KOPT-K1 (cell line): ENCODE measurements around the gene ZSCAN25.
"Not testable (repeated sequence)": the region's sequence is repeated elsewhere in the genome, so short reads cannot be mapped to it uniquely, and the experiment has no call there.

Experiments used
- H3K27ac ChIP-seq: fragments of 200-600 bp; sonication (generic); 2 replicates; pipeline ENCODE4 v1.5.1; 2016; ENCODE audit warnings: antibody characterized with exemption, mild to moderate bottlenecking, low read depth, low read length; ENCODE audit not compliant: poor library complexity, severe bottlenecking
- H3K36me3 ChIP-seq: fragments of 200-600 bp; sonication (generic); 2 replicates; pipeline ENCODE4 v1.5.1; 2017; ENCODE audit warnings: antibody characterized with exemption, mild to moderate bottlenecking, low read length, moderate library complexity; ENCODE audit not compliant: insufficient read depth
- H3K9me3 ChIP-seq: fragments of 200-600 bp; sonication (generic); 2 replicates; pipeline ENCODE4 v1.5.1; 2017; ENCODE audit warnings: antibody characterized with exemption, low read length, mild to moderate bottlenecking; ENCODE audit not compliant: insufficient read depth, poor library complexity, severe bottlenecking

ZSCAN25 gene

DNA sequence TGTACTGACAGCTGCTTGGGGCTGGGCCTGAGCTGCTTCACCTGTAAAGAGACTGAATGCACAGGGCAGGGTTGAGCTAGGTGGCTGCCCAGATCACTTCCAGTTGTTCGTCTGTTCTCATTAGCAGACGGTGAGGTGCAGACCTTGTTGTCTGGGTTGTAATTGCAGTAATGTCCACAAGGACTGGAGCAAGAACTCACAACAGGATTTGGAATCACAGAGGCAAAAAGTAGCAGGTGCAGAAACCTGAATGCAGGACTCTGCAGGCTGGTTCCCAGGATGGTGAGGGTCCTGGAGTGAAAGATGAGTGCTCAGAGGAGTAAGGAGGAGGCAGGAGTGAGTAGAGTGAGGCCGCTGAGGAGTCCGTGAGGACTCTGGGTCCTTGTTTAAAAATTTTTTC is 9.2 kb downstream of the ZSCAN25 start:
- no peaks in the 10 kb centered on the region for H3K9me3 ChIP-seq
- peaks cover 95% of the 10 kb centered on the region for H3K36me3 ChIP-seq
- H3K27ac ChIP-seq: peak overlapping the region; percentile 94

DNA sequence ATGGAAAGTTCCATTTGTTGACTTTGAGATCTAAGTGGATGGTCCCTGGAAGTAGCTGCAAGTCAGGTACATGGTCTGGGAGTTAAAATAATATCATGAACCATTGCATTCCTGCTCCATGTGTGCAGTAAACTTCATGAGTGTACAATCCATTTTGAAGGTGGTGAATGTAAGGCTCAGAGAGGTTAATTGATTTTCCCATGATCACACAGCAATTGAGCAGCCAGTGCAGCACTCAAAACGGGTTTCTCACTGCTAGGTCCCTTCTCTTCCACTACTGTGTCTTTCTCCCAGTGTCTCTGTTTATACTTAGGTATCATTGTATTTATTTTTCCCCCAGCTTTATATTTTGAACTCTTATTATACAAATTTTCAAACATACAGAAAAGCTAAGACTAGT is 9.9 kb downstream of the ZSCAN25 start:
- Histone ChIP-seq H3K9me3 (no peaks in the 10 kb centered on the region), H3K36me3 (peaks cover 95% of the 10 kb centered on the region), H3K27ac (peak overlapping the region; percentile 94)

DNA sequence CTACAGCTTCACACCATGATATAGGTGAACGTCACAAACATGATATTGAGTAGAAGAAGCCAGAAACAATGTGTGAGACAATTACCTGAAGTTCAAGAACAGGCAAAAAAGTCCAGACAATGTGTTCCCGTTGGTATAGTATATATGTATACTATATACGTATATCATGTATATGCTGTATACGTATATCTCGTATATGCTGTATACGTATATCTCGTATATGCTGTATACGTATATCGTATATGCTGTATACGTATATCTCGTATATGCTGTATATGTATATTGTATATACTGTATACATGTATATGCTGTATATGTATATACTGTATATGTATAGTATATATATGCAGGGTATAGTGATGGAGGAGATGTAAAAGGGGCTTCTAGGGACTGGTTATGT is 10.8 kb downstream of the ZSCAN25 start:
- Histone ChIP-seq H3K27ac (no peak overlapping the region), H3K9me3 (no peaks in the 10 kb centered on the region), H3K36me3 (peaks cover 95% of the 10 kb centered on the region)

DNA sequence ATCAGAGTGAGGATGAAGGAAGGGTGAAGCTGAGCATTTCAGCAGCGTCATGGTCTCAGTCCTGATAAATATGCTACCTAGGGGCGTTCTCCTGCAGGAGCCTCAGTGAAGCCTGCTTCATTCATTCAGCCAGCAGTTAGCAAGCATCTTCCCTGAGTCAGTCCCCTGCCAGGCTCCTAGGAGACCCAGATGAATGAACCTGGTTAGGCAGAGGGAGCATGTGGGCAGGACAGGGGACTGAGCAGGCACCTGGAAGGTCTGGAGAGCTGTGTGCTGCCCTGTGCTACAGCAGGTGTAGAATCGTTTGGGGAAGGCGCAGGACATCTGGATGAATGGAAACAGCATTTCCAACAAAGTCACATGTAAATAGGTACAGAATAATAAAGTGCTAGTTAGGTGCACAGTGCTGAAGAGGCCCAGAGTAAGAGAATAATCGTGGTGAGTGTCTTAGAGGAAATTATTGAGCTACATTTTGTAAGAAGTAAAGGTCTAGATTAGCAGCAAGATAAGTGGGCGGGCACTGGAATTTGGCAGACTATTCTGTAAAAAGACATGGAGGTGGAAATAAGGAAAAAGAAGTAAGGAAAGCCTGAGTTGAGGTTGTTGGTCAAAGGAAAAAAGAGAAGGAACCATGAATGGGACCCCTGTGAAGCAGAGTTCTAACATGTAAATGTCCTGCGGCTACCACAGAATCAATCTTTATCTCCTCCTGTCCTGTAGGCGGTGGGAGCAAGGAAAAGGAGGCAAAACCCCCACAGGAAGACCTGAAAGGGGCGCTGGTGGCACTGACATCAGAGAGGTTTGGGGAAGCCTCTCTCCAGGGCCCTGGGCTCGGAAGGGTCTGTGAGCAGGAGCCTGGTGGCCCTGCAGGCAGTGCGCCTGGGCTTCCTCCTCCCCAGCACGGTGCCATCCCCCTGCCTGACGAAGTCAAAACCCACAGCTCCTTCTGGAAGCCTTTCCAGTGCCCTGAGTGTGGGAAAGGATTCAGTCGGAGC is 12.0 kb downstream of the ZSCAN25 start:
- Histone ChIP-seq H3K36me3 (peaks cover 95% of the 10 kb centered on the region), H3K9me3 (no peaks in the 10 kb centered on the region), H3K27ac (no peak overlapping the region)

DNA sequence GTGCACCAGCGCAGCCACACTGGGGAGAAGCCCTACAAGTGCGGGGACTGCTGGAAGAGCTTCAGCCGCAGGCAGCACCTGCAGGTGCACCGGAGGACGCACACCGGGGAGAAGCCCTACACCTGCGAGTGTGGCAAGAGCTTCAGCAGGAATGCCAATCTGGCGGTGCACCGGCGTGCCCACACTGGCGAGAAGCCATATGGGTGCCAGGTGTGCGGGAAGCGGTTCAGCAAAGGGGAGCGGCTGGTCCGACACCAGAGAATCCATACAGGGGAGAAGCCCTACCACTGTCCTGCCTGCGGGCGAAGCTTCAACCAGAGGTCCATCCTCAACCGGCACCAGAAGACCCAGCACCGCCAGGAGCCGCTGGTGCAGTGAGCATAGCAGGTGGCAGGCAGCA is 12.9 kb downstream of the ZSCAN25 start:
- H3K27ac ChIP-seq: no peak overlapping the region
- peaks cover 97% of the 10 kb centered on the region for H3K36me3 ChIP-seq
- no peaks in the 10 kb centered on the region for H3K9me3 ChIP-seq

DNA sequence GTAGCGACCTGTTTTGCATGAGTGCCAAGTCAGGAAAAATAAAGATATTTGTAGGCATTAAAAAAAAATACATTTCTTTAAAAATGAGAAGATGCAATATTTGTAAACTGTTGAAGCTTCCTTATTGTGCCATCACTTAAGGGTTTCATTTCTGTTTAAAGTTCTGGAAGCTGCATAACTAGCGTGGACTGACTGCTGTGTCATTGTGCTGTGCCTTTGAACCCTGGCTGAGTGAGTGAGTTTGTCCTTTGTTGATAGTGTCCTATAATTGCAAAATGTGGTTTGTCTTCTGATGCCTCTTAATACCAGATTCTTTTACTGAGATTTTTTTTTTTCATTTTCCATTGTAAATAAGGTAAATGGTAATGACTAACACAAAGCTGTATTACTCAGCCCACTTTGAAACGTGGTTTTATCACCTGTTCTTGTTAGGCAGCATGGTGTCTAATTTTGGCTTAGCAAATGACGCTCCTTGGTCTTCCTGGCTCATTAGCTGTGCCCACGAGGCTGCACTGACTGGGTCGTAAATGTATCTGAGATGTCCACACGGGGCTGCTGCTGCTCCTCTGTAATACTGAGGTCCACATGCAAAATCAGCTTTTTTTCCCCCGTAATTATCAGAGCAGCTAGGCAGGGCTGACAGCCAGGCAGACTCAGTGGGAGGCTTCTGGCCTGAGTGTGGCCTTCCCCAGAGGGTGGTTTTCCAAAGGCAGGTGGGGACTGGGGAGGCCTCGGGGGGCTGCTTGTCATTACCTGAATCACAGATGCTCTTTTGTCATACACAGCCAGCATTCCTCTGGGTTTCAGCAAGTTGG is 14.8 kb downstream of the ZSCAN25 start:
- H3K27ac ChIP-seq: no peak overlapping the region

DNA sequence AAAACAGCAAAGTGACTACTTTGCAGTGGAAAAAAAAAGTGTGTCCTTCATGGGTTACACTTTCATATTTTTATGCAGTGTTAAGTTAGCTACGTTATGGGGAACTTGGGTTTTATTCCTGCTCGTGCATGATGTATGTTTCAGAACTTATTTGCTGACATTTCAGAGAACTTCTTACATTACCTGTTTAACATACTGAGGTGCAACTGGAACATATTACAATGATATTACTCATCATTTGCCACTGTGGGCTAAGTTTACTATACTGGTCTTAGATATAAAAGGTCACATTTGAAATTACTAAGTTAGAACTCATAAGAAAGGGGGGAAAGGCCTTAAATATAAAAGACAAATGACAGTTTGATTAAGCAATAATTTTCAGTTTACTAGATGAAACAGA is 20.7 kb downstream of the ZSCAN25 start:
- not testable (repeated sequence) for H3K9me3 ChIP-seq, H3K27ac ChIP-seq
- peaks cover 55% of the 10 kb centered on the region for H3K36me3 ChIP-seq

More for the DNA sequence above, 14.8 kb downstream of the ZSCAN25 start:
- Histone ChIP-seq H3K9me3 (no peaks in the 10 kb centered on the region), H3K36me3 (peaks cover 87% of the 10 kb centered on the region)

DNA sequence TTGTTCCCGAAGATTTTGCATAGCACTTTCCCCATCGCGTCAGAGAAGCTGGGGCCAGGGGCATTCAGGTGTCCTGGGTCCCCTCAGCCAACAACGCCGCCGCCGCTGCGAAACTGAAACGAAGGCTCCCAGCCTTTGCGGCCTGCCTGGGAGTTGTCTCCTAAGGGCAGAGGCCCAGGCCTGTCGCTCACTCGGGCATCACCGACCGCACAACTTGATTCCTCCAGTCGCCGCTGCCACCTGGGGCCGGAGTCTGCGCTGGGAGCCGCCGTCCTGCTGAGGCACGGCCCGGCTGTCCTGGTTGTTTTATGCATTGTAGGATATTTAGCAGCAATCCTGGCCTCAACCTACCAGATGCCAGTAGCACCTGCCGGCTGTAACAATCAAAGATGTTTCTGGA is 22.0 kb downstream of the ZSCAN25 start:
- H3K36me3 ChIP-seq: peaks cover 50% of the 10 kb centered on the region
- H3K27ac ChIP-seq: no peak overlapping the region

DNA sequence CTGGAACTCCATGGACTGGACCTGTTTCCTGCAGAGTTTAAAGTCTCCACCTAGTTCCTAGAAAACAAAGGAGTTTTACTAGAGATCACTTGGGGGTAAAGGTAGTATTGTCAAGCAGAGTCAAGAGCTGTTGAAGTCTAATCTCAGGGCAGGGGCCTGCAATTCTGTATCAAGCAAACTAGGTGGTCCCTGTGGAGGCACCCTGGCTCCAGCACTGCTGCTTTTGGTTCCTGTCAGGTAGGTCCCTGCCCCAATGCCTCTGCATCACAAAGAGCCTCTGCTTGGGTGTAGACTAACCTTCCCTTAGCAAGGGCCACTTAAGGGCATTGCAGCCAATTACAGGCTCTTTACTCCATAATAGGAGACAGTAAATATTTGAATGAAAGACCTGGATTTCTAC is 22.5 kb downstream of the ZSCAN25 start:
- Histone ChIP-seq H3K9me3 (no peaks in the 10 kb centered on the region), H3K36me3 (peaks cover 48% of the 10 kb centered on the region), H3K27ac (no peak overlapping the region)

More for the DNA sequence above, 22.0 kb downstream of the ZSCAN25 start:
- no peaks in the 10 kb centered on the region for H3K9me3 ChIP-seq

DNA sequence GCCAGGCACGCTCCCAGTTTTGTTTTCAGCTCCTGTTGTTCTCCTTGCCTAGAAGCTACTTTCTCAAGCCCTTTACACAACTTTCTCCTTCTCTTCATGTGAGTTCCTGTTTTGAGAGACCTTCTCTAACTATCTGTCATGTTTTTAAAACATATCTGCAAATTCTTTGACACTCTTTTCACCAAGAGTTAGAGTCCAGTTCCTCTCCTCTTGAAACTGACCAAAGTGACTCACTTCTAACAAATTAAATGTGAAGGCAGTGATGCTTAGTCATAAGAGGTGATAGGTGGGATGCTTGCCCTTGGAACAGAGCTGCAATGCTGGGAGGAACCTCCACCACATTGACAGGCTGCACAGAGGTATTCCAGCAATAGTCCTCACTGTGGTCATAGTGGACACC is 25.3 kb downstream of the ZSCAN25 start:
- Histone ChIP-seq H3K27ac (no peak overlapping the region), H3K9me3 (peaks cover 9% of the 10 kb centered on the region), H3K36me3 (peaks cover 50% of the 10 kb centered on the region)

DNA sequence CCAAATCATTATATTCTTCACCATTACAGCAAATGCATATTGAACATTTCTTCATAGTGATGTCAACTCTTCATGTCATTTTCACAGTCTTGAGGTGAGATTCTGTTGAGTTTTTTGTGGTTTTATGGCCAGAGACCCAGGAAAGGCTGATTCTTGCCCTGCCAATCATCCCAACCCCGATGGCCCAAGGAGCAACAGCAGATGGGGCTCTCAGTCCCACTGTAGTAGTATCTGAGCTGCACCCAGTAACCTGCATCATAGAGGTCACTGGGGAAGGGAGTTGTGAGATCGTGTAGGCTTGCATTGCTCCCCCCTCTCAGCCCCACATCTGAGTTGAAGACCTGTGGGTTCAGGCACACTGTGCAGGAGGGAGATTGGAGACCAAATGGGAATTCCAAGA is 26.7 kb downstream of the ZSCAN25 start:
- H3K36me3 ChIP-seq: peaks cover 42% of the 10 kb centered on the region

DNA sequence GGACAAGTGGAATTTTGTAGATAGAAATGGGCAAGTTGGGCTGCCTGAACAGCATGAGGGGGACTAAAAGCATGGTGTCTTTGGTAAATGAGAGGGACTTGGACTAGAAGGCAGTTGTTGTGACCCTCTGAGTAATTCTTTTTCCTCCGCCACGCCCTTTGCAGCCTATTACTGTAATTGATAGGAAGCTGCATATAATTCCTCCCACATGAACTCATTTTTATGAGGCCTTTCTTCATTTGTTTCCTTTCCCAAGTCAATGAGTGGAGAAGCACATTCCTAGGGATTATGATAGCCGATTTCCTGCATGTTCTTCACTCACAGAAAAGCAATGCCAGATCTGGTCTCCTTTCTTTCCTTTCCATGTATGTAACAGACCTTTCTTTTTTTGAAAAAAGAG is 27.7 kb downstream of the ZSCAN25 start:
- H3K27ac ChIP-seq: no peak overlapping the region
- H3K9me3 ChIP-seq: peaks cover 9% of the 10 kb centered on the region
- peaks cover 34% of the 10 kb centered on the region; the same call in 1 of the 2 replicates for H3K36me3 ChIP-seq

More for the DNA sequence above, 26.7 kb downstream of the ZSCAN25 start:
- H3K9me3 ChIP-seq: peaks cover 9% of the 10 kb centered on the region
- H3K27ac ChIP-seq: no peak overlapping the region

DNA sequence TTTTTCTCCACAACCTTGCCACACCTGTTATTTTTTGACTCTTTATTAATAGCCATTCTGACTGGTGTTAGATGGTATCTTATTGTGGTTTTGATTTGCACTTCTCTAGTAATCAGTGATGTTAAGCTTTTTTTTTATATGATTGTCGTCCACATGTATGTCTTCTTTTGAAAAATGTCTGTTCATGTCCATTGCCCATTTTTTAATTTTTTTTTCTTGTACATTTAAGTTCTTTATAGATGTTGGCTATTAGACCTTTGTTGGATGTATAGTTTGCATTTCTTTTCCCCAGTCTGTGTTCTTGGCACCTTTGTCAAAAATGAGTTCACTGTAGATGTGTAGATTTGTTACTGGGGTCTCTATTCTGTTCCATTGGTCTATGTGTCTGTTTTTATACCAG is 28.8 kb downstream of the ZSCAN25 start:
- H3K36me3 ChIP-seq: peaks cover 31% of the 10 kb centered on the region; the same call in 1 of the 2 replicates
- no peak overlapping the region for H3K27ac ChIP-seq
- peaks cover 9% of the 10 kb centered on the region for H3K9me3 ChIP-seq

DNA sequence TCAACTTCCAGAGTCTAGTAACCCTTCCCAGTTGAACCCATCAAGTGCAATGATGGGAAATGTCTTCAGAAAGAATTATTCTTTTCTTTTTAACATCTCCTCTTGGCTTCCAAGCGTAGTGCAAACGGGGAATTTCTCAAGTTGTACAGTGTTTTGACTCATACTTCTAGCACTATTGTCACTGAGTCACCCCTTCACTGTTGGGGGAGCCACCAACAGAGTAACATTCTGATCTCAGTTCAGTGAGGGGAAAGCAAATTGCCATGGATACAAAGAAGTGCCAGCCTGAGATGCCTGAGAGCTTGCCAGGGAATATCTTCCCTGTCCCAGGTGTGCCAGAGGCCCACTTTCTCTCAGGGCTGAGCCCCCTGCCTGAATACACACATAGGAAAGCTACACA is 32.1 kb downstream of the ZSCAN25 start:
- Histone ChIP-seq H3K36me3 (peaks cover 16% of the 10 kb centered on the region; the same call in 1 of the 2 replicates), H3K27ac (no peak overlapping the region), H3K9me3 (peaks cover 9% of the 10 kb centered on the region)

DNA sequence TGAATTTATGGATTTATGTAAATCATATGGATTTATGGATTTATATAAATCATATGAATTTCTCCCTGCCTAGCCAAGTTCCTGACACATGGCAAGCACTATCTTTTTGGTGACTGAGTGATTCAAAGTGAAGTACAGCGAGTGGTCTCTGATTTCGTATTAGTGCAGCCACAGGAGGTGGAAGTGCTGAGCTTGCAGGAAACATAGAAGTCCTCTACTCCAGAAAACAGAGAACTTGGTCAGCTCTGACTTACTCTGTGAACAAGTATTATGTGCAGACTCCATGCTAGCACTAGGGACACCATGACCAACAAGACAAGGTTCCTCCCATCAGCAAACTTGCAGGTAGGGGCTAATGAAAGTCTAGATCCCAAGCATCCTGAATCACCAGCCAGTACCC is 34.5 kb downstream of the ZSCAN25 start:
- no peaks in the 10 kb centered on the region for H3K9me3 ChIP-seq

More for the DNA sequence above, 34.5 kb downstream of the ZSCAN25 start:
- Histone ChIP-seq H3K27ac (no peak overlapping the region), H3K36me3 (no peaks in the 10 kb centered on the region)
